Measurements from ENCODE around the gene DOCK10. TPM values are rescaled to one million over a fixed set of nuclear protein-coding genes. Genes with fewer than 3 reads are reported as not detected.

DOCK10 gene
- polyA plus RNA-seq, 1 experiment, result 53.0 TPM

DNA sequence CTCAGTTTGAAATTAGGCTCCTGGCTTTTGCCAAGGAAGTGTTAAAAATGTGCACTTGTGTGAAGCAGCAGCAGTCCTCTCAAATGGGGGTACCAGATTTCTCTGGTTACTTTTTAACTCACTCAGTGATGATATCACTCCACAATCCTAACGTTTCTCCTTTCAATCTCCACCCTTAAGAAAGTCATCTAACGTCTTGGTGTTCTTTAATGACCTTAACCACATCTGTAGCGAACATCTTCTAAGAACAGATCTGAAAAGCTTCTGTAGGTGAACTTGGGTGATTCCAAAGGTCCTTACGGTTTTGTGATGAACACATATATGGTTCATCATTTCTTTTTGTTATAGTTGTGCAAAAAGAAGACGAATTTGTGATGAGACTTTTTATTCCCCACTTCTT is 73.2 kb downstream of the DOCK10 start:
- Histone ChIP-seq H3K9me3 (ENCODE audit: control insufficient read depth, insufficient read depth, low read length) (no peaks in the 10 kb centered on the region), H3K4me3 (ENCODE audit: low read depth, low read length) (no peak overlapping the region), H3K27me3 (ENCODE audit: control insufficient read depth, insufficient read depth, low read length) (no peaks in the 10 kb centered on the region), H3K27ac (ENCODE audit: low read depth, low read length) (no peak overlapping the region)
- POLR2A ChIA-PET, result no interaction called here
- DNase-seq (ENCODE audit: low read depth, low spot score), result no peak
- TF ChIP-seq, protein P1, sequence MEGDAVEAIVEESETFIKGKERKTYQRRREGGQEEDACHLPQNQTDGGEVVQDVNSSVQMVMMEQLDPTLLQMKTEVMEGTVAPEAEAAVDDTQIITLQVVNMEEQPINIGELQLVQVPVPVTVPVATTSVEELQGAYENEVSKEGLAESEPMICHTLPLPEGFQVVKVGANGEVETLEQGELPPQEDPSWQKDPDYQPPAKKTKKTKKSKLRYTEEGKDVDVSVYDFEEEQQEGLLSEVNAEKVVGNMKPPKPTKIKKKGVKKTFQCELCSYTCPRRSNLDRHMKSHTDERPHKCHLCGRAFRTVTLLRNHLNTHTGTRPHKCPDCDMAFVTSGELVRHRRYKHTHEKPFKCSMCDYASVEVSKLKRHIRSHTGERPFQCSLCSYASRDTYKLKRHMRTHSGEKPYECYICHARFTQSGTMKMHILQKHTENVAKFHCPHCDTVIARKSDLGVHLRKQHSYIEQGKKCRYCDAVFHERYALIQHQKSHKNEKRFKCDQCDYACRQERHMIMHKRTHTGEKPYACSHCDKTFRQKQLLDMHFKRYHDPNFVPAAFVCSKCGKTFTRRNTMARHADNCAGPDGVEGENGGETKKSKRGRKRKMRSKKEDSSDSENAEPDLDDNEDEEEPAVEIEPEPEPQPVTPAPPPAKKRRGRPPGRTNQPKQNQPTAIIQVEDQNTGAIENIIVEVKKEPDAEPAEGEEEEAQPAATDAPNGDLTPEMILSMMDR (IDR thresholded peaks at IDR 0.05; ENCODE audit: low read depth, low read length), result no peak
- CTCF ChIA-PET, result no interaction called here

DNA sequence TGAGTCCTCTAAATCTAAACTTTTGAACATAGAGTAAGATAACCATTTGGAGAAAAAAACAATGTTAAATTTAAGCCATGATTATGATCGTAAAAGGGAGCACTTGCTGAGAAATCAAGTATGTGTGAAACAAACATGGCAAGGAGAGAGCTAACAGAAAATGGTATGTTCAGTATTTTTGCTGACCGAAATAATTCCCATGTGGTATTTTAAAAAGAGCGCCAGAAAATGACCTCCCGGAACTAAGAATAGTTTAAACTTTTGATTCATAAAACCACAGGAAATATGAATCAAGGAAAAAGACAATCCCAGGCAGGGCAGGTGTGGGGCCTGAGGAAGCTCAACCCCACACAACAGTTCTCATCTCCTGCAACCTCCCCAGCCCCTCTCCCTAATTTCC is 74.2 kb downstream of the DOCK10 start:
- ChIA-PET POLR2A (no interaction called here), CTCF (no interaction called here)
- H3K9me3 ChIP-seq (ENCODE audit: control insufficient read depth, insufficient read depth, low read length), result no peaks in the 10 kb centered on the region
- H3K27me3 ChIP-seq (ENCODE audit: control insufficient read depth, insufficient read depth, low read length), result no peaks in the 10 kb centered on the region
- TF ChIP-seq, protein P1 (IDR thresholded peaks at IDR 0.05; ENCODE audit: low read depth, low read length), result no peak
- H3K4me3 ChIP-seq (ENCODE audit: low read depth, low read length), result no peak overlapping the region
- no peak overlapping the region for H3K27ac ChIP-seq (ENCODE audit: low read depth, low read length)
- DNase-seq (ENCODE audit: low read depth, low spot score), result no peak

DNA sequence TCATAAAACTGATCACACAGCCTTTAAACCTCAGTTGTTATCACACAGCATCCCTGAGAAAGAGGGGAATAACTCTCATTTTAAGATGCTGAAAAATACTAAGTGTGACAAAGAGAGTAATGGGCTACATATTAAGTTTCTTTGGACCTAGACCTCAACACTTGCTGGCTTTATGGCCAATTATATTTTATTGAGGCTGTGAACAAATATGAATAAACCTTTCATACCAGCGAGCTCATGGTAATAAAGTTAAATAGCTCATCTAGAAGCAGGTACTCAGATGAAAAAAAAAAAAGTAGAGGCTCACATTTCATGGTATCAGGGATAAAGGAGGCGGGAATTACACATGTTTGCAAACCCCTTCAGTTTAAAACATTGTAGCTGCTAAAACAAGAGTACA is 75.7 kb downstream of the DOCK10 start:
- TF ChIP-seq, protein P1 (IDR thresholded peaks at IDR 0.05; ENCODE audit: low read depth, low read length), result no peak
- no peaks in the 10 kb centered on the region for H3K27me3 ChIP-seq (ENCODE audit: control insufficient read depth, insufficient read depth, low read length)
- no peaks in the 10 kb centered on the region for H3K9me3 ChIP-seq (ENCODE audit: control insufficient read depth, insufficient read depth, low read length)
- DNase-seq (ENCODE audit: low read depth, low spot score), result no peak
- no peak overlapping the region for H3K4me3 ChIP-seq (ENCODE audit: low read depth, low read length)
- ChIA-PET CTCF (interaction anchor here (0.6 to 0.7 kb wide), 2 partner anchors 9 to 40 kb away, joined by 3 to 10 read pairs; no protein-coding TSS in a partner anchor), POLR2A (interaction anchor here (0.6 kb wide), 1 partner anchor 63 kb away, joined by 3 read pairs; no protein-coding TSS in a partner anchor)
- H3K27ac ChIP-seq (ENCODE audit: low read depth, low read length), result no peak overlapping the region

DNA sequence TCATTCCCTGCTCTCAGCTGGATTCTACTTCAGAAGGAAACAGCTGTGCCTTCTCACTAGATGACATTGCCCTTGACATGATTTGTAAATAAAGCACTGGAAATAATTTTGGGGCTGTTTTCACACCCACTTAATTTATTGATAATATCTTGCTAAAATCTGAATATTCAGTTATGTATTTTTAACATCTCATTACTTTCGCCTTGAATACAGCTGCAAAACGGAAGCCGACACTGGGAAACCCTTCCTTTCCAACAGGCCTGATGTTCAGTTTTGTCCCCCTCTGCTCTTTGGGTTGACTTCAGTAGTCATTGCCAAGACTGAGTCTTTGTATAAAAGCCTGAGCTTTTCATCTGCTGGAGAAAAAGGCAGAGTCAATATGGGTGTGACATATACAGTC is 82.7 kb downstream of the DOCK10 start:
- no peaks in the 10 kb centered on the region for H3K27me3 ChIP-seq (ENCODE audit: control insufficient read depth, insufficient read depth, low read length)
- H3K27ac ChIP-seq (ENCODE audit: low read depth, low read length), result no peak overlapping the region
- H3K4me3 ChIP-seq (ENCODE audit: low read depth, low read length), result no peak overlapping the region
- POLR2A ChIA-PET, result no interaction called here
- CTCF ChIA-PET, result interaction anchor here (0.6 to 1.7 kb wide), 5 partner anchors 8 to 181 kb away, joined by 3 to 9 read pairs (median 4); no protein-coding TSS in a partner anchor
- no peaks in the 10 kb centered on the region; the same call in 1 of the 2 replicates for H3K9me3 ChIP-seq (ENCODE audit: control insufficient read depth, insufficient read depth, low read length)
- no peak for DNase-seq (ENCODE audit: low read depth, low spot score)
- TF ChIP-seq, protein P1 (IDR thresholded peaks at IDR 0.05; ENCODE audit: low read depth, low read length), result no peak

DNA sequence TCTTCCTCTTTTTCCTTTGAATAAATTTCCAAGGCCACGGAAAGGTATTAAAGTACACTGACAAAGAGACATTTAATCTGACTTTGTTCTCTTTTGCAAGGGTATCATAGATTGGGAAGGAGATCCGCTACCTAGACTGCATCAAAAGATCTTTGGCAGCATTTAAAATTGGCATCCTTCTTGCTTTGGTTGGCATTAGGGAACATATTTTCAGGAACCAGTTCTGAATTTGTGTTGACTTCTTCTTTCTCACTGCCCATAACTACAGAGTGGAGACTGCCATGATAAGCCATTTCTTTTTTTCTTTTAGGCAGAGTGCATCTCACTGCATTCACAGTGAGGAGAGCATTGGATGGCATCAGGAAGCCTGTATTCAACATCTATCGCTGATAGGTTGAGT is 83.4 kb downstream of the DOCK10 start:
- DNase-seq (ENCODE audit: low read depth, low spot score), result no peak
- Histone ChIP-seq H3K27me3 (ENCODE audit: control insufficient read depth, insufficient read depth, low read length) (no peaks in the 10 kb centered on the region), H3K4me3 (ENCODE audit: low read depth, low read length) (no peak overlapping the region), H3K9me3 (ENCODE audit: control insufficient read depth, insufficient read depth, low read length) (no peaks in the 10 kb centered on the region; the same call in 1 of the 2 replicates), H3K27ac (ENCODE audit: low read depth, low read length) (no peak overlapping the region)
- CTCF ChIA-PET, result interaction anchor here (0.7 to 1.7 kb wide), 3 partner anchors 10 to 42 kb away, joined by 3 to 9 read pairs (median 4); no protein-coding TSS in a partner anchor
- POLR2A ChIA-PET, result no interaction called here
- TF ChIP-seq, protein P1 (IDR thresholded peaks at IDR 0.05; ENCODE audit: low read depth, low read length), result no peak
